ENCODE measurements around the gene DPYSL5.

GRCh38 chr2:26845021-26845420 lies 2.9 kb upstream of the DPYSL5 start:
- no peak for TF ChIP-seq ZZZ3 (CRISPR knock-in tag; IDR thresholded peaks at IDR 0.05; ENCODE audit: borderline replicate concordance)
- no peak for TF ChIP-seq ZNF572 (CRISPR knock-in tag; IDR thresholded peaks at IDR 0.05)
- no peak for TF ChIP-seq TARDBP (CRISPR knock-in tag; IDR thresholded peaks at IDR 0.05)
- no peak for TF ChIP-seq DNMT1 (CRISPR knock-in tag; IDR thresholded peaks at IDR 0.05)
- TF ChIP-seq XRCC5 (optimal IDR thresholded peaks at IDR 0.05; ENCODE audit: low read length): no peak
- no peak for TF ChIP-seq CTCF (CRISPR knock-in tag; IDR thresholded peaks at IDR 0.05)
- TF ChIP-seq KLF9 (CRISPR knock-in tag; IDR thresholded peaks at IDR 0.05; ENCODE audit: low read depth): no peak
- no peak for TF ChIP-seq ZNF512 (CRISPR knock-in tag; IDR thresholded peaks at IDR 0.05)
- no peak for TF ChIP-seq YEATS4 (CRISPR knock-in tag; IDR thresholded peaks at IDR 0.05; ENCODE audit: borderline replicate concordance)
- TF ChIP-seq MXI1 (IDR thresholded peaks at IDR 0.05; ENCODE audit: borderline replicate concordance, low read depth, low read length): no peak
- TF ChIP-seq REXO4 (CRISPR knock-in tag; IDR thresholded peaks at IDR 0.05; ENCODE audit: borderline replicate concordance): no peak
- no peak for TF ChIP-seq NFIC (IDR thresholded peaks at IDR 0.05; ENCODE audit: low read length)
- TF ChIP-seq AKNA (CRISPR knock-in tag; IDR thresholded peaks at IDR 0.05; ENCODE audit: borderline replicate concordance): no peak

Data from HepG2 (cell line).